OCI-LY7 (cell line): ENCODE data around the gene DENND1A. TPM values are rescaled to one million over a fixed set of nuclear protein-coding genes. Genes with fewer than 3 reads are reported as not detected.

Source experiments
- BruUV-seq: library from RNA; stranded (reverse); fragments of 400-500 nt; replicated peaks from 2 replicates; lab custom pipeline; 2021; lab: Mats Ljungman, UMichigan
- CTCF ChIA-PET: fragments of 300-600 bp; sonication (Branson Sonifier 250); formaldehyde crosslinking; loops from one replicate; lab custom pipeline; 2022; ENCODE audit warnings: antibody characterized with exemption; ENCODE audit not compliant: unreplicated experiment; lab: Charles Lee
- POLR2A ChIA-PET: fragments of 300-600 bp; sonication (Branson Sonifier 250); formaldehyde crosslinking; loops from one replicate; lab custom pipeline; 2022; ENCODE audit warnings: antibody characterized with exemption; lab: Charles Lee
- DNase-seq: peaks from one replicate; pipeline ENCODE4 v3.0.0-alpha.2; 2015; ENCODE audit warnings: low spot score
- H2AFZ ChIP-seq: fragments of 200-600 bp; sonication (generic), shearing (Covaris generic); 2 replicates; pipeline ENCODE4 v1.6.1; 2014; ENCODE audit warnings: mild to moderate bottlenecking, antibody characterized with exemption, low read length, moderate library complexity
- H3K27ac ChIP-seq: fragments of 200-600 bp; sonication (generic); 2 replicates; pipeline ENCODE4 v1.5.1; 2014; ENCODE audit warnings: mixed run types, low read depth, mild to moderate bottlenecking, moderate library complexity, low read length, inconsistent platforms; ENCODE audit not compliant: poor library complexity, severe bottlenecking
- H3K36me3 ChIP-seq: fragments of 200-600 bp; sonication (generic); 2 replicates; pipeline ENCODE4 v1.6.1; 2014; ENCODE audit warnings: mild to moderate bottlenecking, antibody characterized with exemption, low read length, moderate library complexity, mixed read lengths; ENCODE audit not compliant: insufficient read depth
- H3K4me1 ChIP-seq: fragments of 200-600 bp; sonication (generic); 2 replicates; pipeline ENCODE4 v1.5.1; 2014; ENCODE audit warnings: mild to moderate bottlenecking, low read length; ENCODE audit not compliant: insufficient read depth, poor library complexity, severe bottlenecking
- H3K4me2 ChIP-seq: fragments of 200-600 bp; sonication (generic); 2 replicates; pipeline ENCODE4 v1.6.1; 2014; ENCODE audit warnings: mild to moderate bottlenecking, low read length
- H3K4me3 ChIP-seq: fragments of 200-600 bp; sonication (generic); 2 replicates; pipeline ENCODE4 v1.5.1; 2014; ENCODE audit warnings: mild to moderate bottlenecking, low read depth, low read length; ENCODE audit not compliant: poor library complexity, severe bottlenecking
- H3K79me2 ChIP-seq: fragments of 200-600 bp; sonication (generic); 2 replicates; pipeline ENCODE4 v1.6.1; 2016; ENCODE audit warnings: low read depth, mild to moderate bottlenecking, low read length, moderate library complexity, mixed read lengths; ENCODE audit not compliant: insufficient read depth
- H3K9me2 ChIP-seq: fragments of 200-600 bp; sonication (generic); 2 replicates; pipeline ENCODE4 v1.6.1; 2016; ENCODE audit warnings: mild to moderate bottlenecking, low read length, mixed read lengths; ENCODE audit not compliant: insufficient read depth
- H3K9me3 ChIP-seq: fragments of 200-600 bp; sonication (generic); 2 replicates; pipeline ENCODE4 v1.6.1; 2014; ENCODE audit warnings: mild to moderate bottlenecking, mixed run types, low read length, mixed read lengths
- H4K20me1 ChIP-seq: fragments of 200-600 bp; sonication (generic); 2 replicates; pipeline ENCODE4 v1.6.1; 2014; ENCODE audit warnings: mild to moderate bottlenecking, antibody characterized with exemption, low read length, moderate library complexity, mixed read lengths; ENCODE audit not compliant: insufficient read depth
- EZH2phosphoT487 ChIP-seq: fragments of 200-600 bp; sonication (generic); IDR thresholded peaks from 2 replicates; pipeline ENCODE4 v1.6.1; 2018; ENCODE audit warnings: low read depth, borderline replicate concordance, mild to moderate bottlenecking, mixed run types, antibody characterized with exemption, low read length, moderate library complexity, mixed read lengths
- intact Hi-C: fragments of 100-400 bp; cut with micrococcal nuclease; formaldehyde crosslinking; loops from one replicate; pipeline ENCODE4 v1.10.0; 2022; ENCODE audit not compliant: unreplicated experiment
- total RNA-seq, 2 experiments: library from RNA; depleted of rRNA in 1 of 2; stranded (reverse); fragments of >200 nt in 1 of 2; shearing (Covaris generic) in 1 of 2; gene quantifications; 2 replicates each; pipeline ENCODE4 v1.2.3, GENCODE V29; 2014 to 2022
- TF ChIP-seq, protein P1 (sequence below): fragments of 200-600 bp; sonication (generic); conservative IDR thresholded peaks from 2 replicates; pipeline ENCODE4 v1.5.1; 2014; ENCODE audit warnings: mild to moderate bottlenecking, antibody characterized with exemption, low read length, moderate library complexity, mixed read lengths

Gene DENND1A
- total RNA-seq, 2 experiments from 2014 or later, result 17.9 to 36.3 TPM

DNA sequence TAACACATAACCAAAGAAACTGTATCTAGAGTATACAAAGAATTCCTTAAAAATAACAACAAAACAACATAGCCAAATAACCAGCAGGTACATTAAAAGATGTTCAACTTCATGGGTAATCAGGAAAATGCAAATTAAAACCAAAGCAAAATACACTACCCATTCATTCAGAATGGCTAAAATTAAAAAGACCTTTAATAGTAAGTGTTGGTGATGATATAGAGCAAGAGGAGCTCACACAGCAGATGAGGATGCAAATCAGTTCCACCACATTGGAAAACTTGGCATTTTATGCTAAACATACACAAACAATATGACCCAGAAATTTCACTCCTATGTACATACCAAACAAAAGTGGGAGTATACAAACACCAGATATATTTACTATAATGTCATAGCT lies 97.8 kb downstream of the DENND1A start:
- no TSS peak for BruUV-seq
- Histone ChIP-seq H2AFZ (no peak overlapping the region), H3K79me2 (no peaks in the 10 kb centered on the region), H3K36me3 (no peaks in the 10 kb centered on the region), H3K4me3 (no peak overlapping the region), H3K27ac (no peak overlapping the region), H3K9me2 (no peaks in the 10 kb centered on the region), H3K4me2 (no peak overlapping the region), H3K9me3 (peaks cover 29% of the 10 kb centered on the region), H4K20me1 (no peaks in the 10 kb centered on the region), H3K4me1 (peaks cover 7% of the 10 kb centered on the region)
- TF ChIP-seq, protein P1, sequence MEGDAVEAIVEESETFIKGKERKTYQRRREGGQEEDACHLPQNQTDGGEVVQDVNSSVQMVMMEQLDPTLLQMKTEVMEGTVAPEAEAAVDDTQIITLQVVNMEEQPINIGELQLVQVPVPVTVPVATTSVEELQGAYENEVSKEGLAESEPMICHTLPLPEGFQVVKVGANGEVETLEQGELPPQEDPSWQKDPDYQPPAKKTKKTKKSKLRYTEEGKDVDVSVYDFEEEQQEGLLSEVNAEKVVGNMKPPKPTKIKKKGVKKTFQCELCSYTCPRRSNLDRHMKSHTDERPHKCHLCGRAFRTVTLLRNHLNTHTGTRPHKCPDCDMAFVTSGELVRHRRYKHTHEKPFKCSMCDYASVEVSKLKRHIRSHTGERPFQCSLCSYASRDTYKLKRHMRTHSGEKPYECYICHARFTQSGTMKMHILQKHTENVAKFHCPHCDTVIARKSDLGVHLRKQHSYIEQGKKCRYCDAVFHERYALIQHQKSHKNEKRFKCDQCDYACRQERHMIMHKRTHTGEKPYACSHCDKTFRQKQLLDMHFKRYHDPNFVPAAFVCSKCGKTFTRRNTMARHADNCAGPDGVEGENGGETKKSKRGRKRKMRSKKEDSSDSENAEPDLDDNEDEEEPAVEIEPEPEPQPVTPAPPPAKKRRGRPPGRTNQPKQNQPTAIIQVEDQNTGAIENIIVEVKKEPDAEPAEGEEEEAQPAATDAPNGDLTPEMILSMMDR, result no peak
- no peak for TF ChIP-seq EZH2phosphoT487
- ChIA-PET CTCF (no interaction called here), POLR2A (no interaction called here)
- intact Hi-C loops, result no loop called here
- no peak for DNase-seq

DNA sequence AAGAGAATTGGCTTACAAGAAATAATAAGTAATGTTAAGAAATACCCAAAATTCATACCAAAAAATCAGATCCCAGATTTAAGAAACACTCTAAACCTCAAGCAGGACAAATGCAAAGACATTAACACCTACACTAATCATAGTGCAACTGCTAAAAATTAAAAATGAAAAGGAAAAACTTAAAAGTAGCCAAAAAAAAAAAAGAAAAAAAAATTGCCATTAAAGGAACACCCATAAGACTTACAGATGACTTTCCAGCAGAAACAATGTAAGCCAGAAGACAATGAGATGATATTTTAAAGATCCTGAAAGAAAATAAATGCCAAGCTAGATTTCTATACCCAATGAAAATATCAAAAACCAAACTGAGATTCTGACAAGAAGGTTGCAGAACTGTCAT lies 101.5 kb downstream of the DENND1A start:
- Histone ChIP-seq H3K4me3 (no peak overlapping the region), H3K9me2 (no peaks in the 10 kb centered on the region), H3K27ac (no peak overlapping the region), H4K20me1 (no peaks in the 10 kb centered on the region), H3K79me2 (no peaks in the 10 kb centered on the region), H3K9me3 (peaks cover 29% of the 10 kb centered on the region), H3K4me1 (no peaks in the 10 kb centered on the region), H2AFZ (no peak overlapping the region), H3K36me3 (no peaks in the 10 kb centered on the region), H3K4me2 (no peak overlapping the region)
- TF ChIP-seq EZH2phosphoT487, result no peak
- POLR2A ChIA-PET, result interaction anchor here (0.9 kb wide), 1 partner anchor 285 kb away, joined by 3 read pairs; no protein-coding TSS in a partner anchor
- CTCF ChIA-PET, result no interaction called here
- DNase-seq, result no peak
- intact Hi-C loops, result no loop called here
- no TSS peak for BruUV-seq

DNA sequence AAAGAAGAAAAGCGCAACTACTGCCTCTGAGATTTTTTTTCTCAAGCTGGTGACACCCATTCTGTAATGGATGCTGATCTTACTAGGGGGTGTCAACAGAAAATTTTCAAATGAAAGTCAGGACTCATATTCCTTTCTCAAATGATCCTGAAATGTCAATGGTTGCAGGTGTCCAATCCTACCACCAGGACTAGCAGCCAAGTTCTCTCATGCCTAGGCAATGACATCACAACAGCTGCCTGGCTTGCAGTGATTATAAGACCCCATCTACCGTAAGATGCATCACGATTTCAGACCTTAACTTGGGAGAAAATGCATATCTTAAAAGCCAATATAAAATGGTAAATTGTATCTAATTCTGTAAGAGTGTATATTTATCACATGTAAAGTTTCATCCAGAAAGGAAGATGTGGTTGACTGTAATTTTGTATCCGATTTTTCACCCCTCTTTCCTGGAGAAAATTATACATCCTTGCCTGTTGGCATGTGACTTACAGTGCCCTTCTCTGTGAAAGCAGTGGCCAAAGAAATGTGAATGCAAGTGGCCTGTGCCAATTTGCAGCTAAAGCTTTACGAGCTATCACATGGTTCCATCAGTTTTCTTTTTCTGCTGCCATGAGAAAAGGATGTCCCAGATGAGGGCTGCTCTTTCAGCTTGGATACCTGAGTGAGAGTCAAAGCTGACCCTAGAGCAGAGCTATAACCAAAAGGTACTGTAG lies 104.4 kb downstream of the DENND1A start:
- Histone ChIP-seq H3K4me2 (no peak overlapping the region), H3K79me2 (no peaks in the 10 kb centered on the region), H4K20me1 (no peaks in the 10 kb centered on the region), H3K4me3 (no peak overlapping the region), H3K9me3 (peaks cover 29% of the 10 kb centered on the region), H3K27ac (no peak overlapping the region), H3K4me1 (no peaks in the 10 kb centered on the region), H3K36me3 (no peaks in the 10 kb centered on the region), H3K9me2 (no peaks in the 10 kb centered on the region), H2AFZ (no peak overlapping the region)
- ChIA-PET POLR2A (interaction anchor here (0.6 to 1.5 kb wide), 5 partner anchors 8 to 283 kb away, joined by 3 to 6 read pairs (median 4); no protein-coding TSS in a partner anchor), CTCF (no interaction called here)
- intact Hi-C loops, result no loop called here
- BruUV-seq, result no TSS peak
- TF ChIP-seq, protein P1, result no peak
- TF ChIP-seq EZH2phosphoT487, result no peak
- no peak for DNase-seq
